ENCODE data around the gene MAP4K2.

DNA sequence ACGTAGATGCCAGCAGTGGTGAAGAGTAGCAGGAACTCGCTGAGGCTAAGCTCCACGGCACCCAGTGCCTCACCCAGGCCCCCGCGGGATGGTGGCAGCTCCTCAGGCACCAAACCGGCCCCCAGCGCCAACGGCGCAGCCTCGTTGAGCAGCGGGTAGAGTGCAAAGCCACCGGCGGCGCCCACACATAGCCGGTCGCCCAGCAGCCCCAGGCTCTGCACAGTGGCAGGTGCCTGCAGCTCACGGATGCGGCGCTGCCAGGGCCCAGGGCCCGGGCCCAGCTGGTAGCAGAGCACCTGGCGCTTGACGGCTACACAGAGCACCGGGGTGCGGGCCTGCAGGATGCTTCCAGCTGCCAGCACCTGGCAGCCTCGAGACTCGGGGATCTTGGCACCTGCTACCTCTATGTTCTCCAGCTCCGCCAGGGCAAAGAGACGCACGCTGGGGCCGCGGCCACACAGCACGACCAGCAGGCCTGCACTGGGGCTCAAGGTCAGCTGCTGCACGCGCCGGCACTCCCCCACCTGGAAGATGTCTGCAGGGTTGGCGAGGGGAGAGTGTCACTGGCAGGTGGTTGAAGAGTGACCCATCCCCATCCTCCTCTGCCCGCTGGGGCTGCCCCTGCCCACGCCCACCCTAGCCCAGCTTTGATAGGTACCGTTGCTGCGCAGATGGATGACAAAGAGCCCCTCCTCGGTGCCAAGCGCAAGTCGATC, 26.7 kb upstream of the MAP4K2 start:
- TF ChIP-seq CTCF (IDR thresholded peaks at IDR 0.05; ENCODE audit: borderline replicate concordance, extremely low read depth, low read length, poor library complexity, severe bottlenecking) = no peak
- no peak for TF ChIP-seq EZH2 (IDR thresholded peaks at IDR 0.05; ENCODE audit: borderline replicate concordance, low read depth, low read length, severe bottlenecking)
